Transverse colon (tissue), 4 donors: Measurements from ENCODE around the gene PTPMT1. TPM values are rescaled to one million over a fixed set of nuclear protein-coding genes. Genes with fewer than 3 reads are reported as not detected.

Source experiments
- DNase-seq: peaks from one replicate; pipeline ENCODE4 v3.0.0-alpha.2; 2019
- H3K27ac ChIP-seq, 4 donors: fragments of 200-600 bp; sonication (generic); 2 replicates each; pipeline ENCODE4 v1.5.1; 2016 to 2018; ENCODE audit warnings: inconsistent platforms in 4 of 4
- H3K27me3 ChIP-seq: fragments of 200-600 bp; sonication (generic); 2 replicates; pipeline ENCODE4 v1.5.1; 2017; ENCODE audit warnings: inconsistent platforms
- H3K36me3 ChIP-seq, 4 donors: fragments of 200-600 bp; sonication (generic); 2 replicates each; pipeline ENCODE4 v1.5.1; 2017 to 2019; ENCODE audit warnings: inconsistent platforms in 4 of 4
- H3K4me1 ChIP-seq, 4 donors: fragments of 200-600 bp; sonication (generic); 2 replicates each; pipeline ENCODE4 v1.5.1; 2017 to 2020; ENCODE audit warnings: inconsistent platforms in 4 of 4
- H3K4me3 ChIP-seq, 4 donors: fragments of 200-600 bp; sonication (generic); 1 replicate in 1 of 4; 2 replicates in 3 of 4; pipeline versions ENCODE4 v1.5.1 to v1.6.1; 2017 to 2019; ENCODE audit warnings: inconsistent platforms in 4 of 4
- H3K9me3 ChIP-seq, 2 donors: fragments of 200-600 bp; sonication (generic); 2 replicates each; pipeline ENCODE4 v1.5.1; 2017 to 2019; ENCODE audit warnings: inconsistent platforms in 2 of 2
- EP300 ChIP-seq: sonication (generic); formaldehyde crosslinking; IDR thresholded peaks from one replicate; pipeline ENCODE4 v1.6.1; 2017; ENCODE audit warnings: antibody characterized with exemption, low read depth
- POLR2A ChIP-seq: fragments of 450-650 bp; IDR thresholded peaks from one replicate; pipeline ENCODE4 v1.6.1; 2016; ENCODE audit warnings: antibody characterized with exemption, mild to moderate bottlenecking, moderate library complexity
- POLR2AphosphoS5 ChIP-seq, 3 donors: sonication (generic); formaldehyde crosslinking; IDR thresholded peaks; one replicate each; pipeline ENCODE4 v1.6.1; 2016; ENCODE audit warnings: antibody characterized with exemption in 3 of 3
- WGBS, 2 donors: methylation state at CpG; one replicate each; pipeline ENCODE4 v1.1.5; 2018; ENCODE audit warnings: low coverage in 1 of 2; 5-methylcytosine and 5-hydroxymethylcytosine counted together
- in situ Hi-C, 4 donors: fragments of 200-750 bp; cut with MboI; loops; one replicate each; pipeline versions ENCODE4 v1.15.0 to v1.15.1; 2017; ENCODE audit warnings: low sequenced_read_pairs in 3 of 4, low pct_ligation_motif_present in 1 of 4, low pct_unique_long_range_greater_than_20kb in 1 of 4
- intact Hi-C: fragments of 100-400 bp; cut with DNase I; formaldehyde crosslinking; loops from one replicate; pipeline ENCODE4 v1.15.1; 2023; ENCODE audit warnings: low total_unique reads
- total RNA-seq, 4 donors: library from RNA; depleted of rRNA; stranded (reverse); fragments of >200 nt; gene quantifications; one replicate each; pipeline ENCODE4 v1.1.0, GENCODE V29; 2016
- TF ChIP-seq, protein P1 (sequence below), 5 experiments: fragments of 200-600 bp in 3 of 5; fragments of 450-650 bp in 2 of 5; sonication (generic) in 3 of 5; IDR thresholded peaks; 1 replicate in 2 of 5; 2 replicates in 3 of 5; pipeline ENCODE4 v1.5.1; 2016 to 2017; ENCODE audit warnings: antibody characterized with exemption in 5 of 5, inconsistent platforms in 3 of 5, mild to moderate bottlenecking in 2 of 5, moderate library complexity in 1 of 5

PTPMT1 gene
- total RNA-seq, 4 donors from 2014 or later, result 19.1 to 79.1 (median 74.1) TPM

DNA sequence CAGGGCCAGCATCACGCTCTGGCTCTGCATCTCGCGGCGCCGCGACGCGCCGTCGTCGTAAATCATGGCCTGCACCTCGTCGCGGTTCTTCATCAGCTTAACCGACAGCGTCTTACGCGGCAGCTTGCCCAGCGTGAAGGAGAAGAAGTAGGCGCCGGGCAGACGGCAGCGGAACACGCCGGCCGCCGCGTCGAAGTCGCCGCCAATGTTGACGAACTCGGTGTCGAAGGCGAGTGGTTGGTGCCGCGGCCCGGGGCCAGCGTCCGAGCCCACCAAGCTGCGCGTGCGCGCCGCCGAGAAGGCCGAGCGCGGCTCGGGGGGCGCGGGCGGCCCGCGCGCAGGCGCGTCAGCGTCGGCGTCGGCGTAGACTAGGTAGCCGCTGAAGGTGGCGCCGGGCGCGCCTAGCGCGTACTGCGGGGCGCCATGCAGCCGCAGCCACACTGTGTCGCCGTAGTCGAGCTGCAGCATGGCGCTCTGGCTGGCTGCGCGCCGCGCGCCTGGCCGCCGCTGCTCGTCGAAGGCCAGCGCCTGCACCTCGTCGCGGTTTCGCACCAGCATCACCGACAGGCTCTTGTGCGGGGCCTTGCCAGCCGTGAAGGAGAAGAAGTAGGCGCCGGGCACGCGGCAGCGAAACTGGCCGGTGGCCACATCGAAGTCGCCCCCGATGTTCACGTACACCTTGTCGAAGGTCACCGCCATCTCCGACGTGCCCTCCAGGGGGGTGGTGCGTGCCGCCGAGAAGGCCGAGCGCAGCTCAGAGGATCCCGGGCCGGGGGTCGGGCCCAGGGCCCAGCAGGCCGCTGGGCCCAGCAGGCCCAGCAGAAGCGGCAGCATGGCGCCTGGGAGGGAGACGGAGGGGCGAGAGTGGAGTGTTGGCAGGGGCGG, 24.8 kb downstream of the PTPMT1 start:
- H3K27ac ChIP-seq, result peak overlapping the region; percentile 8 to 77 (median 28)
- TF ChIP-seq POLR2A (no peak), EP300 (no peak), POLR2AphosphoS5 (IDR thresholded peaks at IDR 0.05) (no peak)
- TF ChIP-seq, protein P1, sequence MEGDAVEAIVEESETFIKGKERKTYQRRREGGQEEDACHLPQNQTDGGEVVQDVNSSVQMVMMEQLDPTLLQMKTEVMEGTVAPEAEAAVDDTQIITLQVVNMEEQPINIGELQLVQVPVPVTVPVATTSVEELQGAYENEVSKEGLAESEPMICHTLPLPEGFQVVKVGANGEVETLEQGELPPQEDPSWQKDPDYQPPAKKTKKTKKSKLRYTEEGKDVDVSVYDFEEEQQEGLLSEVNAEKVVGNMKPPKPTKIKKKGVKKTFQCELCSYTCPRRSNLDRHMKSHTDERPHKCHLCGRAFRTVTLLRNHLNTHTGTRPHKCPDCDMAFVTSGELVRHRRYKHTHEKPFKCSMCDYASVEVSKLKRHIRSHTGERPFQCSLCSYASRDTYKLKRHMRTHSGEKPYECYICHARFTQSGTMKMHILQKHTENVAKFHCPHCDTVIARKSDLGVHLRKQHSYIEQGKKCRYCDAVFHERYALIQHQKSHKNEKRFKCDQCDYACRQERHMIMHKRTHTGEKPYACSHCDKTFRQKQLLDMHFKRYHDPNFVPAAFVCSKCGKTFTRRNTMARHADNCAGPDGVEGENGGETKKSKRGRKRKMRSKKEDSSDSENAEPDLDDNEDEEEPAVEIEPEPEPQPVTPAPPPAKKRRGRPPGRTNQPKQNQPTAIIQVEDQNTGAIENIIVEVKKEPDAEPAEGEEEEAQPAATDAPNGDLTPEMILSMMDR (IDR thresholded peaks at IDR 0.05), result no peak
- H3K27me3 ChIP-seq, result peaks cover 57% of the 10 kb centered on the region
- no peaks in the 10 kb centered on the region for H3K9me3 ChIP-seq
- no peak for DNase-seq
- WGBS, 2 donors, result 65 to 86% methylated on average over 40 to 122 of the region's 122 CpGs
- H3K4me3 ChIP-seq, result peak overlapping the region; percentile 10 to 46 (median 24)
- H3K4me1 ChIP-seq, result peaks cover 0 to 20% (median 8%) of the 10 kb centered on the region in 4 donors
- intact Hi-C loops (no loop called here), in situ Hi-C loops (no loop called here)
- no peaks in the 10 kb centered on the region for H3K36me3 ChIP-seq

DNA sequence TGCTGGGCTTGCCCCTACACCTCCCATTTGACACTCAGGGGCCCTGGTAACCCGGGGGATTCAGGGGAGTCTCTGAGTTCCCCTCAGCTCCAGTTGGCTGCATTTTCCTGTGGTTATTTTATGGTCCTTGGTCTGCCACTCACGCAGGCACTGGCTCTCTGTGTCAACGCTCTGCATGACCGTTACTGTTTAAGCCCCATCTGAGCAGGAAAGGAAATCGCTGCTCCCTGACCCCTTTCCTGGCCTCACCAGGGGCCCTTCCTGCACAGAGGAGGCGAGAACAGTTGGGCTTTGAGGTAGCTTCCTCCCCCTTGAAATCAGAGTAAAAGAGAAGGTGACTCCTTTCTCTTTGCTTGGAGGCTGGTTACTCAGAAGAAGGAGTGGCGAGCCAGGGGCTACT, 26.4 kb downstream of the PTPMT1 start:
- intact Hi-C loops, result no loop called here
- Histone ChIP-seq H3K27me3 (peaks cover 62% of the 10 kb centered on the region), H3K27ac (no peak overlapping the region), H3K9me3 (no peaks in the 10 kb centered on the region), H3K36me3 (no peaks in the 10 kb centered on the region), H3K4me3 (no peak overlapping the region), H3K4me1 (peaks cover 0 to 20% (median 8%) of the 10 kb centered on the region in 4 donors)
- in situ Hi-C loops, result no loop called here
- TF ChIP-seq, protein P1 (IDR thresholded peaks at IDR 0.05), result no peak
- TF ChIP-seq POLR2A, result no peak
- TF ChIP-seq EP300, result no peak
- no peak for TF ChIP-seq POLR2AphosphoS5 (IDR thresholded peaks at IDR 0.05)
- DNase-seq, result no peak
- WGBS, 2 donors, result 43 to 69% methylated on average over 5 to 7 of the region's 7 CpGs

DNA sequence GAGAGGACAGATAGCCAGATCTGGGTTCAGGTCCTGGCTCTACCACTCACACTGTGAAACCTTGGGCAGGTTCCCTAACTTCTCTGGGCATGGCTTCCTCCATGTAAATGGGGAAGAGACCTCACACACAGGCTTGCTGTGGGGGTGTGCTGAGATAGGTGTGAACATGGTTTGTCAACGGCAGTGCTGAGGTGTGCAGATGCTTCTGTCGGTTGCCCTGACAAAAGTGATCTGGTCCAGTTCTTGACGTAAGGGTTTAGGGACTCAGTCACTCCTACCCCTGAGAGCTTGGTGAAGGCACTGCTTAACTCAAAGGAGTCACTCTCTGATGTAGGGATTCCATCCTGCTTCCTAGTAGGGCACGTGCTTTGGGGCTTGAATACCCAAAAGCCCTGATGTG, 26.9 kb downstream of the PTPMT1 start:
- WGBS, 2 donors, result 59 to 71% methylated on average over 1 to 4 of the region's 4 CpGs
- no peak overlapping the region for H3K27ac ChIP-seq
- DNase-seq, result no peak
- no peaks in the 10 kb centered on the region for H3K36me3 ChIP-seq
- H3K4me3 ChIP-seq, result no peak overlapping the region
- in situ Hi-C loops, result no loop called here
- TF ChIP-seq POLR2A (no peak), EP300 (no peak), POLR2AphosphoS5 (IDR thresholded peaks at IDR 0.05) (no peak)
- TF ChIP-seq, protein P1 (IDR thresholded peaks at IDR 0.05), result no peak
- H3K9me3 ChIP-seq, result no peaks in the 10 kb centered on the region
- peaks cover 62% of the 10 kb centered on the region for H3K27me3 ChIP-seq
- intact Hi-C loops, result no loop called here
- H3K4me1 ChIP-seq, result peaks cover 0 to 20% (median 8%) of the 10 kb centered on the region in 4 donors

DNA sequence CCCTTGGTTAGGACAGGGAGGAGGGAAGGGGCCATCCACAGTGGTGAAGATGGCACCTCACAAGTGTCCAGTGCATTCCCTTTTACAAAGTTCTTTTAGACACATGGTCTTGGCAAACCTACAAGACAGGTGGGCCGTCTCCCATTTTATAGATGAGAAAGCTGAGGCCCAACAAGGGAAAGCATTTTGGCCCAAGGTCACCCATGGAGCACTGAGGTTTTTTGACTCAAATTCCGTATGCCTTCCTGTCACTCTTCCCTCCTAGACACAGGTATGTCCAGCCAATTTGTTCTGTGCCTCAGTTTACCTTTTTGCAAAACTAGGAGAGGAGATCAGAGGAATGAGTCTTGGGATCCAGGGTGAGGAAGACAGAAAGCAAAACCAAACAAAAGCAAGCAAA, 27.6 kb downstream of the PTPMT1 start:
- 59 to 83% methylated on average over 1 to 2 of the region's 2 CpGs for WGBS, 2 donors
- Histone ChIP-seq H3K27me3 (peaks cover 62% of the 10 kb centered on the region), H3K27ac (no peak overlapping the region), H3K4me1 (peaks cover 0 to 20% (median 8%) of the 10 kb centered on the region in 4 donors), H3K36me3 (no peaks in the 10 kb centered on the region), H3K4me3 (no peak overlapping the region), H3K9me3 (no peaks in the 10 kb centered on the region)
- TF ChIP-seq EP300, result no peak
- no peak for TF ChIP-seq POLR2AphosphoS5 (IDR thresholded peaks at IDR 0.05)
- TF ChIP-seq, protein P1 (IDR thresholded peaks at IDR 0.05), result no peak
- no peak for TF ChIP-seq POLR2A
- intact Hi-C loops (no loop called here), in situ Hi-C loops (no loop called here)
- no peak for DNase-seq
